H9 (cell line): ENCODE measurements around the gene IGIP. TPM values are rescaled to one million over a fixed set of nuclear protein-coding genes. Genes with fewer than 3 reads are reported as not detected.

ENCODE experiments used
- DNase-seq: peaks from one replicate; pipeline ENCODE4 v3.0.0-alpha.2; 2017
- H2AFZ ChIP-seq: one replicate; pipeline ENCODE4 v1.6.1; 2013; ENCODE audit warnings: mild to moderate bottlenecking, low read length, control low read depth, moderate library complexity
- H2AK5ac ChIP-seq: 2 replicates; pipeline ENCODE4 v1.6.1; 2013; ENCODE audit warnings: low read length, control low read depth, mixed read lengths; ENCODE audit not compliant: insufficient read length
- H2BK120ac ChIP-seq: one replicate; pipeline ENCODE4 v1.6.1; 2013; ENCODE audit warnings: low read depth, mild to moderate bottlenecking, low read length, control low read depth, inconsistent platforms; ENCODE audit not compliant: poor library complexity, severe bottlenecking
- H2BK12ac ChIP-seq: 2 replicates; pipeline ENCODE4 v1.6.1; 2013; ENCODE audit warnings: low read length, control low read depth, mixed read lengths, low read depth; ENCODE audit not compliant: insufficient read length
- H2BK15ac ChIP-seq: 2 replicates; pipeline ENCODE4 v1.6.1; 2013; ENCODE audit warnings: low read depth, low read length, control low read depth
- H2BK20ac ChIP-seq: one replicate; pipeline ENCODE4 v1.6.1; 2013; ENCODE audit warnings: low read depth, mild to moderate bottlenecking, low read length, control low read depth, inconsistent platforms; ENCODE audit not compliant: poor library complexity, severe bottlenecking
- H2BK5ac ChIP-seq: 2 replicates; pipeline ENCODE4 v1.6.1; 2013; ENCODE audit warnings: low read length, control low read depth, mixed read lengths; ENCODE audit not compliant: insufficient read length
- H3K14ac ChIP-seq: 2 replicates; pipeline ENCODE4 v1.6.1; 2013; ENCODE audit warnings: low read length, control low read depth; ENCODE audit not compliant: insufficient read depth
- H3K18ac ChIP-seq: 2 replicates; pipeline ENCODE4 v1.6.1; 2013; ENCODE audit warnings: low read depth, mild to moderate bottlenecking, mixed read lengths, low read length, control low read depth; ENCODE audit not compliant: insufficient read length
- H3K23ac ChIP-seq: 2 replicates; pipeline ENCODE4 v1.6.1; 2013; ENCODE audit warnings: low read length, control low read depth, mixed read lengths, low read depth; ENCODE audit not compliant: insufficient read length
- H3K23me2 ChIP-seq: 2 replicates; pipeline ENCODE4 v1.6.1; 2013; ENCODE audit warnings: low read depth, mild to moderate bottlenecking, mixed read lengths, low read length, control low read depth; ENCODE audit not compliant: insufficient read length, poor library complexity, severe bottlenecking
- H3K27ac ChIP-seq: 2 replicates; pipeline ENCODE4 v1.5.1; 2013; ENCODE audit warnings: low read length, control low read depth, mixed read lengths, low read depth; ENCODE audit not compliant: insufficient read length
- H3K27me3 ChIP-seq: 2 replicates; pipeline ENCODE4 v1.6.1; 2013; ENCODE audit warnings: low read length, control low read depth, inconsistent platforms; ENCODE audit not compliant: insufficient read depth
- H3K4ac ChIP-seq: 2 replicates; pipeline ENCODE4 v1.6.1; 2013; ENCODE audit warnings: low read depth, mild to moderate bottlenecking, control low read depth, inconsistent platforms, low read length, moderate library complexity
- H3K4me1 ChIP-seq: 2 replicates; pipeline ENCODE4 v1.6.1; 2013; ENCODE audit warnings: low read length, control low read depth, inconsistent platforms; ENCODE audit not compliant: insufficient read depth
- H3K4me2 ChIP-seq: 2 replicates; pipeline ENCODE4 v1.6.1; 2013; ENCODE audit warnings: low read length, control low read depth, mixed read lengths; ENCODE audit not compliant: insufficient read length, insufficient read depth
- H3K56ac ChIP-seq: 2 replicates; pipeline ENCODE4 v1.6.1; 2013; ENCODE audit warnings: low read depth, mild to moderate bottlenecking, mixed read lengths, low read length, control low read depth; ENCODE audit not compliant: insufficient read length
- H3K79me1 ChIP-seq: 2 replicates; pipeline ENCODE4 v1.6.1; 2013; ENCODE audit warnings: low read depth, mild to moderate bottlenecking, moderate library complexity, low read length, control low read depth, inconsistent platforms; ENCODE audit not compliant: insufficient read depth, poor library complexity, severe bottlenecking
- H3K79me2 ChIP-seq: 2 replicates; pipeline ENCODE4 v1.6.1; 2013; ENCODE audit warnings: low read length, control low read depth, inconsistent platforms; ENCODE audit not compliant: insufficient read depth
- H3K9ac ChIP-seq: 2 replicates; pipeline ENCODE4 v1.6.1; 2013; ENCODE audit warnings: low read length, control low read depth, mixed read lengths; ENCODE audit not compliant: insufficient read length; ENCODE audit errors: extremely low read depth
- H3K9me3 ChIP-seq: one replicate; pipeline ENCODE4 v1.6.1; 2013; ENCODE audit warnings: low read depth, low read length, inconsistent platforms; ENCODE audit not compliant: control insufficient read depth
- H3T11ph ChIP-seq: one replicate; pipeline ENCODE4 v1.6.1; 2013; ENCODE audit warnings: mild to moderate bottlenecking, low read length, control low read depth, inconsistent platforms
- H4K20me1 ChIP-seq: one replicate; pipeline ENCODE4 v1.6.1; 2013; ENCODE audit not compliant: control insufficient read depth, insufficient read length, insufficient read depth
- H4K5ac ChIP-seq: 2 replicates; pipeline ENCODE4 v1.6.1; 2013; ENCODE audit warnings: low read depth, mild to moderate bottlenecking, mixed read lengths, low read length, control low read depth; ENCODE audit not compliant: insufficient read length
- H4K8ac ChIP-seq: replicated peaks from 2 replicates; pipeline ENCODE4 v1.6.1; 2013; ENCODE audit warnings: low read length, control low read depth, mixed read lengths, low read depth; ENCODE audit not compliant: insufficient read length
- H4K91ac ChIP-seq: 2 replicates; pipeline ENCODE4 v1.6.1; 2013; ENCODE audit warnings: low read depth, mild to moderate bottlenecking, moderate library complexity, mixed read lengths, low read length, control low read depth; ENCODE audit not compliant: insufficient read length
- H3K27ac Mint-ChIP-seq, 3 experiments: 2 replicates in 2 of 3; 3 replicates in 1 of 3; pipeline ENCODE4 v1.8.0; 2020 to 2021; ENCODE audit warnings: mixed read lengths in 3 of 3, mild to moderate bottlenecking in 1 of 3, moderate library complexity in 1 of 3
- H3K27me3 Mint-ChIP-seq: 2 replicates; pipeline ENCODE4 v1.8.0; 2021; ENCODE audit warnings: low read depth, mild to moderate bottlenecking, moderate library complexity, mixed read lengths
- H3K36me3 Mint-ChIP-seq, 3 experiments: 2 replicates in 2 of 3; 3 replicates in 1 of 3; pipeline ENCODE4 v1.8.0; 2020 to 2021; ENCODE audit warnings: low read depth in 3 of 3, mixed read lengths in 3 of 3; ENCODE audit not compliant: insufficient read depth in 1 of 3
- H3K4me1 Mint-ChIP-seq, 2 experiments: 2 replicates each; pipeline ENCODE4 v1.8.0; 2020; ENCODE audit warnings: mixed read lengths in 2 of 2
- H3K4me3 Mint-ChIP-seq, 2 experiments: 2 replicates in 1 of 2; 3 replicates in 1 of 2; pipeline ENCODE4 v1.8.0; 2020 to 2021; ENCODE audit warnings: mild to moderate bottlenecking in 2 of 2, mixed read lengths in 2 of 2, moderate library complexity in 1 of 2
- H3K9me3 Mint-ChIP-seq, 2 experiments: 2 replicates in 1 of 2; 3 replicates in 1 of 2; pipeline ENCODE4 v1.8.0; 2020; ENCODE audit warnings: mild to moderate bottlenecking in 2 of 2, mixed read lengths in 2 of 2, moderate library complexity in 1 of 2
- CTCF ChIP-seq: fragments of 200-600 bp; sonication (generic); conservative IDR thresholded peaks from 3 replicates; pipeline ENCODE4 v1.8.0; 2021; ENCODE audit warnings: antibody characterized with exemption, mild to moderate bottlenecking
- WGBS: extraction: QIAGEN DNeasy Blood & Tissue Kit; methylation state at CpG from one replicate; pipeline ENCODE4 v1.1.7; 2013; ENCODE audit warnings: missing lambda C conversion rate, low lambda C conversion rate, mixed read lengths; ENCODE audit not compliant: insufficient read length; ENCODE audit errors: extremely low coverage; 5-methylcytosine and 5-hydroxymethylcytosine counted together
- total RNA-seq: library from RNA; stranded (reverse); gene quantifications from 2 replicates; pipeline ENCODE4 v1.2.1, GENCODE V29; 2021

The IGIP gene
- total RNA-seq, 1 experiment from 2014 or later = 0.52 TPM

- Histone ChIP-seq H4K5ac (no peak overlapping the region), H2AK5ac (no peak overlapping the region), H2BK12ac (no peak overlapping the region), H3K56ac (no peak overlapping the region), H4K20me1 (no peaks in the 10 kb centered on the region), H2BK20ac (no peak overlapping the region), H3K27ac (no peak overlapping the region), H2BK15ac (no peak overlapping the region), H2BK5ac (no peak overlapping the region), H3K23ac (no peak overlapping the region), H3K4me2 (peak overlapping the region; percentile 88), H2BK120ac (no peak overlapping the region), H3K79me2 (no peaks in the 10 kb centered on the region), H3K18ac (no peak overlapping the region), H3K9ac (no peak overlapping the region), H3K9me3 (no peaks in the 10 kb centered on the region), H3K79me1 (no peaks in the 10 kb centered on the region), H4K91ac (no peak overlapping the region), H3K14ac (no peak overlapping the region), H3K4ac (no peak overlapping the region), H2AFZ (no peak overlapping the region), H4K8ac (no peak overlapping the region), H3K4me1 (peaks cover 5% of the 10 kb centered on the region; the same call in 1 of the 2 replicates), H3T11ph (no peak overlapping the region), H3K23me2 (peaks cover 33% of the 10 kb centered on the region), H3K27me3 (peaks cover 26% of the 10 kb centered on the region)
- no peak overlapping the region for H3K27ac Mint-ChIP-seq
- no peaks in the 10 kb centered on the region for H3K36me3 Mint-ChIP-seq
- peak overlapping the region; percentile 81 to 88 for H3K4me3 Mint-ChIP-seq
- no peaks in the 10 kb centered on the region for H3K9me3 Mint-ChIP-seq
- TF ChIP-seq CTCF = no peak
- H3K27me3 Mint-ChIP-seq = peaks cover 80% of the 10 kb centered on the region
- no CpG with 5 or more reads among the region's 13 CpGs for WGBS
- peaks cover 42 to 44% of the 10 kb centered on the region in 2 experiments for H3K4me1 Mint-ChIP-seq
- no peak for DNase-seq
Measured at GRCh38 chr5:140112685-140113179, 13.0 kb upstream of the IGIP start.
